HG02870 (cell line): ENCODE data around the gene PPP1R15B.
"Not testable (repeated sequence)": the region's sequence is repeated elsewhere in the genome, so short reads cannot be mapped to it uniquely, and the experiment has no call there.

Experiments
- ATAC-seq: cut with Tn5 transposase; IDR thresholded peaks from one replicate; pipeline ENCODE4 v1.9.1; 2021; ENCODE audit warnings: mild to moderate bottlenecking, moderate library complexity; ENCODE audit not compliant: unreplicated experiment

The PPP1R15B gene

GRCh38 chr1:204443871-204444581 lies 32.4 kb upstream of the PPP1R15B start:
- no peak for ATAC-seq

GRCh38 chr1:204443260-204443619 lies 31.6 kb upstream of the PPP1R15B start:
- no peak for ATAC-seq

- ATAC-seq: no peak
These were observed 31.0 kb upstream of the PPP1R15B start for GRCh38 chr1:204442376-204443259.

GRCh38 chr1:204441558-204441957 lies 29.9 kb upstream of the PPP1R15B start:
- no peak for ATAC-seq

GRCh38 chr1:204439621-204440375 lies 28.2 kb upstream of the PPP1R15B start:
- no peak for ATAC-seq

- ATAC-seq: no peak
These were observed 27.0 kb upstream of the PPP1R15B start for GRCh38 chr1:204438628-204439027.

- ATAC-seq: no peak
These were observed 26.4 kb upstream of the PPP1R15B start for GRCh38 chr1:204437796-204438570.

GRCh38 chr1:204435872-204436271 lies 24.3 kb upstream of the PPP1R15B start:
- no peak for ATAC-seq

- no peak for ATAC-seq
These were observed 23.8 kb upstream of the PPP1R15B start for GRCh38 chr1:204435381-204435831.

- no peak for ATAC-seq
These were observed 22.6 kb upstream of the PPP1R15B start for GRCh38 chr1:204434116-204434755.

- no peak for ATAC-seq
These were observed 21.1 kb upstream of the PPP1R15B start for GRCh38 chr1:204432708-204433107.

GRCh38 chr1:204431310-204432184 lies 19.9 kb upstream of the PPP1R15B start:
- ATAC-seq: no peak

- ATAC-seq: no peak
These were observed 18.1 kb upstream of the PPP1R15B start for GRCh38 chr1:204429746-204430145.

- ATAC-seq: no peak
These were observed 15.5 kb upstream of the PPP1R15B start for GRCh38 chr1:204426971-204427701.

- ATAC-seq: no peak
These were observed 14.9 kb upstream of the PPP1R15B start for GRCh38 chr1:204426474-204426873.

- ATAC-seq: no peak
These were observed 14.4 kb upstream of the PPP1R15B start for GRCh38 chr1:204426035-204426436.

GRCh38 chr1:204424621-204425020 lies 13.0 kb upstream of the PPP1R15B start:
- no peak for ATAC-seq

- not testable (repeated sequence) for ATAC-seq
These were observed 10.6 kb upstream of the PPP1R15B start for GRCh38 chr1:204422061-204422705.
